HG03460 (cell line): ENCODE measurements around the gene OR2A12.
"Not testable (repeated sequence)": the region's sequence is repeated elsewhere in the genome, so short reads cannot be mapped to it uniquely, and the experiment has no call there.

Experiments
- ATAC-seq: cut with Tn5 transposase; IDR thresholded peaks from one replicate; pipeline ENCODE4 v1.9.1; 2021; ENCODE audit not compliant: unreplicated experiment

OR2A12 gene, protein sequence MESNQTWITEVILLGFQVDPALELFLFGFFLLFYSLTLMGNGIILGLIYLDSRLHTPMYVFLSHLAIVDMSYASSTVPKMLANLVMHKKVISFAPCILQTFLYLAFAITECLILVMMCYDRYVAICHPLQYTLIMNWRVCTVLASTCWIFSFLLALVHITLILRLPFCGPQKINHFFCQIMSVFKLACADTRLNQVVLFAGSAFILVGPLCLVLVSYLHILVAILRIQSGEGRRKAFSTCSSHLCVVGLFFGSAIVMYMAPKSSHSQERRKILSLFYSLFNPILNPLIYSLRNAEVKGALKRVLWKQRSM

GRCh38 chr7:144085978-144086377 lies at the start of gene OR2A12:
Gene OR2A12 (plus strand): TSS chr7:144086278. CDS start chr7:144095108, 8,830 bp downstream.
- no peak for ATAC-seq

DNA sequence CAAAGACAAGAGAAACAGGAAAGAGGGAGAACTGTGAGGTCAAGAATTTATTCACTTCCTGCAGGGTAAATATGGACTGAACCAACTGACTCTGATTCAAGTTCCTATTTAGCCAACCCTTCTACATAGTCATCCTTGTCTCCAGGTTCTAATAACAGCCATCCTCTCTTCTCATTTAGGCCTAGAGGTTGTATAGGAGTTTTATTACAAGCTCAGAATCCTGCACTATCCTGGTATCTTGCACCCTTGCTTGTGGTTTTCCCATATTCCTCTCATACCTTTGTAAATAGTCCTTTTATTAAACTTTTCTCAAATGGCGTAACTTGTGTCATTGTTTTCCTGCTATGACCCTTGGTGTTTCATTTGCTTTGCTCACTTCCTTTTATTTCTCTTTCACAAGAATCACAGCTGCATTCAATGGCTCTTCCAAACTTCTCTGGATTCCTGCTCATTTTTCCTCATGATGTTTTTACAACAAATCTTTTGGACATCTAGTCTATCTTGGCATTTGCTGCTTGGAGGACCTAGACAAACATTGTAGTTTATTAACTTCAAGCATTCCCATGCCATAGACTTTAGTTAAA lies 49.7 kb upstream of the OR2A12 start:
- no peak for ATAC-seq

- ATAC-seq = no peak
Measured at GRCh38 chr7:144037414-144038035, 48.6 kb upstream of the OR2A12 start.

- no peak for ATAC-seq
Measured at GRCh38 chr7:144038887-144039286, 47.2 kb upstream of the OR2A12 start.

DNA sequence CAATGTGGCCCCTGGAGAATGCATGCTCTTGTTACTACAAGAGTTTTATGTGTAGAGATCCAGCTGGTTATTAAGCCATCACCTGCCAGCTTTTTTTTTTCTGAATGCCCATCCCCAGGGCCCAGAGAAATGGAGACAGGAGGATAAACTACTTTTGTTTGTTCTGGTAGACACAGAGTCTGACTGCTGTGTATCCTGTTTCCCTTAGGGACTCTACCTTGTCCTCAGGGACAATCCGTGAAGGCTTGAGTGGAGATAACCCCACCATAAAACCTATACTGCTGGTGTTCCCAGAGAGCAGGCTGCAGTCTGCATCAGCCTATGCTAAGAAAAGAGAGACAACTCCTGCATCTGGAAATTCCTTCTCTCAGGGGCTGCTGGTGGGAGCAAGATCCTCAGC lies 37.4 kb upstream of the OR2A12 start, which contains the start of gene OR2A5:
Gene OR2A5 (plus strand): TSS at position 301 of the 400 bp plus-strand sequence. CDS start 1,454 bp downstream, outside the sequence.
- no peak for ATAC-seq

DNA sequence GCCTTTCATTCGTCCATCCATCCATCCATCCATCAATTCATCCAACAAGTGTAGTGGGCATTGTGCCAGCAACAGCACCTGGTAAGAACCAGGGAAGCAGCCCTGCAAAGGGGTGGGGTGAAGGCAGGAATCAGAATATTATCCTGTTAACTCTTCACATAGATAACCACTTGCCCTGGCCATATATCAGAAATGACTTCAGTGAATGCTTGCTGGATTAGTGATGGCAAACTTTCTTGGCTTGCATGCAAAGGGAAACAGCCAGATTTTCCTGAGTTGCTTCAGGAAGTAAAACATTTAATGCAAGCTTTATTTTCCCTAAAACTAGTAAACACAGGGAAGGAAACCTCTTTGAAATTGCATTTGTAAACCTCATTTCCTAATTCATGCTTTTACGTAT lies 36.6 kb upstream of the OR2A12 start:
- no peak for ATAC-seq

DNA sequence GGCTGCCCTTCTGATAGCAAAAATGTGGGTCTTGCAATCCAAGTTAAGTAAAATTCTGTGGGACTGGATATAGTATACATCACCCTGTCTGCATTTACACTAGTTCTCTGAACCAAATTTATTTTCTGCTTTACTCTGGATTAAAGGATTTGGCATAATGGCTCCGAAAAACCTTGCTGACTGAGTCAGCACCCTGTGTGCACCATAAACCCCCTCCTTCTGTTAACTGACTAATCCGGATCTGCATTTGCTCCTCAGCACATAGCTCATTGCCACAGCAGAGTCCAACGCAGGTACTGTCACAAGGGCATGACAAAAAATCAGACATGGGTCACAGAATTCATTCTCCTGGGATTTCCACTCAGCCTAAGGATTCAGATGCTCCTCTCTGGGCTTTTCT lies 36.0 kb upstream of the OR2A12 start:
- no peak for ATAC-seq

GRCh38 chr7:144050884-144051283 lies 35.2 kb upstream of the OR2A12 start:
- ATAC-seq = not testable (repeated sequence)

DNA sequence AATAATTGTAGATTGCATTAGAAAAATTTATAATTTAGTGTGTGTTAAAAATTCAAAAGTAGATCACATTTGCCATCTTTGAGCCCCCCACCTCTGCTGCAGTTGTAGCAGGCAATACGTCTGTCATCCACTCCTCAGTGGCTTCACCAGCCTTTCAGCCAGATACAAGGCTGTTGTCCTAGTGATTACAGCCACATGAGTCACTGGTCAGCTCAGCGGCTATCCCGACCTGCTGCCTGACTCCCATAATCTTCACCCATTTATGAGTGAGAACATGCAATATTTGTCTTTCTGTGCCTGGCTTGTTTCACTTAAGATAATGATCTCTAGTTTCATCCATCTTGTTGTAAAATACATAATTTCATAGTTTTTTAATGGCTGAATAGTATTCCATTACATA lies 28.1 kb upstream of the OR2A12 start:
- ATAC-seq = no peak

GRCh38 chr7:144063710-144064109 lies 22.4 kb upstream of the OR2A12 start:
- ATAC-seq = no peak

GRCh38 chr7:144069511-144069910 lies 16.6 kb upstream of the OR2A12 start, which contains the start of gene OR2A25:
Gene OR2A25 (plus strand): TSS chr7:144069811. CDS start chr7:144074220, 4,409 bp downstream.
- no peak for ATAC-seq

- ATAC-seq = no peak
Measured at GRCh38 chr7:144069953-144070352, 16.1 kb upstream of the OR2A12 start.

GRCh38 chr7:144074374-144074773 lies 11.7 kb upstream of the OR2A12 start:
- no peak for ATAC-seq

- ATAC-seq = no peak
Measured at GRCh38 chr7:144086730-144087129, 652 bp downstream of the OR2A12 start.

GRCh38 chr7:144087230-144087629 lies 1.2 kb downstream of the OR2A12 start:
- no peak for ATAC-seq

GRCh38 chr7:144090667-144091066 lies 4.6 kb downstream of the OR2A12 start:
- ATAC-seq = no peak

GRCh38 chr7:144098776-144099175 lies 12.7 kb downstream of the OR2A12 start:
- ATAC-seq = no peak

GRCh38 chr7:144100607-144101006 lies 14.5 kb downstream of the OR2A12 start:
- ATAC-seq = no peak

DNA sequence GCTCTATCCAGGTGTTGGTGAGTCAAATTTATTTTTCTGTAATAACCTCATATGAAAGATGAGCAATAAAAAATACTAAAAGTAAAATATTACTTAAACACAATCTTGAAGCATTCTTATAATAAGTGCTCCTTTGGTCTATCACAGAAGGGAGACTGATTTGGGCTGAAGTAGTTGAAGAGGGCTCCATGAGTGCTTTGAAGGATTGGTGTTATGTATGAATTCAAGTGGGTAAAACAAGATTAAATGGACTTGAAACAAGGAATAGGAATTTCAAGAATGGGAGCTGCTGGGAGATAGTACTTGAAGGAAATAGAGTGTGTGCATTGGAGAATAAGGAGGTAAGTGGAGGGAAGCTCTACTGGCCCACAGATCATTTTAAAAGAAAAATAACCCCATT lies 16.0 kb downstream of the OR2A12 start:
- no peak for ATAC-seq

DNA sequence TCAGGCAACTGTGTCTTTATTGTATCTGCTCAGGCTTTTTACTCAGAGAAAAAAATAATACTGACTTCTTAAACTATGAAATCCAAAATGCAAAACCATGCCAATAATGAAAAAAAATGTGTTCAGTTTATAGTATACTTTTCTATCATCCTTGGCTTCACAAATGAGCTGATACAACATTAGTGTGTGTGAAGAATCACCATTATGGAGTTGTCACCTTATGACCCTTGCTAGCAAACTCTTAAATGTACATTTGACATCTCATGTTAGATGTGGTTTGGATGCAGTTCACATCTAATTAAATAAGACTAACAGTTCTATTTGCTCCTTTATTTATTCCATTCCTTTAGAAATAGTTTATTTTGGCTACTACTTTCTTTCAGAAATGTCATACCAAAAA lies 19.1 kb downstream of the OR2A12 start:
- ATAC-seq = no peak

GRCh38 chr7:144109283-144109682 lies 23.2 kb downstream of the OR2A12 start, which contains the start of gene OR2A2:
Gene OR2A2 (plus strand): TSS chr7:144109583. CDS start chr7:144109583, 0 bp downstream.
- ATAC-seq = no peak

GRCh38 chr7:144110272-144110671 lies 24.2 kb downstream of the OR2A12 start:
- ATAC-seq = no peak
